ENCODE data around the gene SLIT1. TPM values are rescaled to one million over a fixed set of nuclear protein-coding genes. Genes with fewer than 3 reads are reported as not detected.

SLIT1 gene
- total RNA-seq, 4 donors from 2014 or later = under 0.01 to 0.78 (median 0.15) TPM

- no peaks in the 10 kb centered on the region for H3K4me1 ChIP-seq
- no peaks in the 10 kb centered on the region for H3K36me3 ChIP-seq
- no peaks in the 10 kb centered on the region for H3K27me3 ChIP-seq
- no peak overlapping the region for H3K4me3 ChIP-seq (replicated peaks in 1 of 3)
- H3K27ac ChIP-seq = no peak overlapping the region
- no peaks in the 10 kb centered on the region for H3K9me3 ChIP-seq
- no peak for DNase-seq
- intact Hi-C loops (cut with DNase I) = no loop called here
- TF ChIP-seq POLR2A (IDR thresholded peaks at IDR 0.05) (no peak), CTCF (IDR thresholded peaks at IDR 0.05) (no peak)
- WGBS, 2 donors = 84 to 86% methylated on average over 9 of the region's 9 CpGs
These were observed 128.1 kb downstream of the SLIT1 start for GRCh38 chr10:97057491-97058235.

GRCh38 chr10:97056003-97056630, 129.6 kb downstream of the SLIT1 start:
- H3K36me3 ChIP-seq = no peaks in the 10 kb centered on the region
- intact Hi-C loops (cut with DNase I) = no loop called here
- no peak overlapping the region for H3K4me3 ChIP-seq (replicated peaks in 1 of 3)
- H3K9me3 ChIP-seq = no peaks in the 10 kb centered on the region
- H3K4me1 ChIP-seq = no peaks in the 10 kb centered on the region
- no peaks in the 10 kb centered on the region for H3K27me3 ChIP-seq
- no peak overlapping the region for H3K27ac ChIP-seq
- WGBS, 2 donors = 91 to 93% methylated on average over 7 to 12 of the region's 12 CpGs
- no peak for TF ChIP-seq CTCF (IDR thresholded peaks at IDR 0.05)
- no peak for DNase-seq

GRCh38 chr10:97053276-97053675, 132.5 kb downstream of the SLIT1 start:
- DNase-seq = no peak
- intact Hi-C loops (cut with DNase I) = no loop called here
- Histone ChIP-seq H3K9me3 (no peaks in the 10 kb centered on the region), H3K27me3 (no peaks in the 10 kb centered on the region), H3K4me1 (no peaks in the 10 kb centered on the region), H3K27ac (no peak overlapping the region), H3K4me3 (replicated peaks in 1 of 3) (no peak overlapping the region), H3K36me3 (no peaks in the 10 kb centered on the region)
- 82 to 84% methylated on average over 2 of the region's 2 CpGs for WGBS, 2 donors
- TF ChIP-seq POLR2A (IDR thresholded peaks at IDR 0.05) (no peak), CTCF (IDR thresholded peaks at IDR 0.05) (no peak)

- no peaks in the 10 kb centered on the region for H3K27me3 ChIP-seq
- TF ChIP-seq CTCF (IDR thresholded peaks at IDR 0.05) (no peak), POLR2A (IDR thresholded peaks at IDR 0.05) (no peak)
- no peak for DNase-seq
- no peaks in the 10 kb centered on the region for H3K9me3 ChIP-seq
- H3K4me3 ChIP-seq (replicated peaks in 1 of 3) = no peak overlapping the region
- no peaks in the 10 kb centered on the region for H3K36me3 ChIP-seq
- H3K4me1 ChIP-seq = no peaks in the 10 kb centered on the region
- no peak overlapping the region for H3K27ac ChIP-seq
- intact Hi-C loops (cut with DNase I) = no loop called here
- 84 to 88% methylated on average over 4 of the region's 4 CpGs for WGBS, 2 donors
These were observed 134.7 kb downstream of the SLIT1 start for GRCh38 chr10:97050956-97051496.

- Histone ChIP-seq H3K9me3 (no peaks in the 10 kb centered on the region), H3K27me3 (no peaks in the 10 kb centered on the region), H3K36me3 (no peaks in the 10 kb centered on the region), H3K27ac (no peak overlapping the region), H3K4me3 (replicated peaks in 1 of 3) (no peak overlapping the region), H3K4me1 (no peaks in the 10 kb centered on the region)
- DNase-seq = no peak
- no peak for TF ChIP-seq CTCF (IDR thresholded peaks at IDR 0.05)
- no peak for TF ChIP-seq POLR2A (IDR thresholded peaks at IDR 0.05)
- intact Hi-C loops (cut with DNase I) = no loop called here
- WGBS, 2 donors = 89 to 94% methylated on average over 3 of the region's 3 CpGs
These were observed 135.5 kb downstream of the SLIT1 start for GRCh38 chr10:97050205-97050745.

Measured in thyroid gland (tissue), 4 donors.